A549 (cell line): ENCODE data around the gene TACC2. TPM values are rescaled to one million over a fixed set of nuclear protein-coding genes. Genes with fewer than 3 reads are reported as not detected.

ENCODE experiments used
- ATAC-seq, 2 experiments: fragments of 200-7000 bp in 1 of 2; fragments of >200 bp in 1 of 2; cut with Nextera tagmentation in 1 of 2; cut with Tn5 transposase in 1 of 2; 3 replicates each; pipeline versions ENCODE4 v1.8.0 to v1.9.1; 2018 to 2020; ENCODE audit warnings: mild to moderate bottlenecking in 1 of 2, moderate library complexity in 1 of 2
- CTCF ChIA-PET: fragments of 300-600 bp; sonication (Branson Sonifier 250); formaldehyde crosslinking; extraction: SDS; loops from one replicate; lab custom pipeline; 2021; ENCODE audit warnings: antibody characterized with exemption, inconsistent platforms; lab: Yijun Ruan, JAX
- POLR2A ChIA-PET: fragments of 350-600 bp; formaldehyde crosslinking; extraction: SDS; loops from one replicate; lab custom pipeline; 2021; ENCODE audit warnings: antibody characterized with exemption, inconsistent platforms; lab: Yijun Ruan, JAX
- DNase-seq, 2 experiments: peaks; one replicate each; pipeline versions ENCODE4 v3.0.0 to v3.0.0-alpha.2; 2011 to 2016; ENCODE audit warnings: low read depth in 1 of 2, low spot score in 1 of 2
- FAIRE-seq: peaks from 2 replicates; lab custom pipeline; 2011; peaks lifted over from hg19 to GRCh38; lab: Jason Lieb, UNC
- H3K27ac ChIP-seq, 2 experiments: fragments of >200 bp; sonication (Bioruptor Twin); formaldehyde crosslinking; 3 replicates each; pipeline ENCODE4 v1.5.1; 2016 to 2017
- H3K4me1 ChIP-seq: fragments of >200 bp; sonication (Bioruptor Twin); formaldehyde crosslinking; 3 replicates; pipeline ENCODE4 v1.6.1; 2016
- H3K4me2 ChIP-seq: fragments of >200 bp; sonication (Bioruptor Twin); formaldehyde crosslinking; 3 replicates; pipeline ENCODE4 v1.6.1; 2016
- H3K4me3 ChIP-seq: fragments of >200 bp; sonication (Bioruptor Twin); formaldehyde crosslinking; 3 replicates; pipeline ENCODE4 v1.5.1; 2016
- H3K9me3 ChIP-seq: fragments of >200 bp; sonication (Bioruptor Twin); formaldehyde crosslinking; 3 replicates; pipeline ENCODE4 v1.6.1; 2016
- CHD2 ChIP-seq: fragments of 150-350 bp; IDR thresholded peaks from 2 replicates; pipeline ENCODE4 v1.6.1; 2014; ENCODE audit warnings: low read length; ENCODE audit not compliant: partially characterized antibody
- CHD4 ChIP-seq: fragments of 200-600 bp; sonication (generic); IDR thresholded peaks from 2 replicates; pipeline ENCODE4 v1.6.1; 2016; ENCODE audit warnings: antibody characterized with exemption, mild to moderate bottlenecking, borderline replicate concordance
- CTCF ChIP-seq: fragments of >200 bp; sonication (Bioruptor Twin); formaldehyde crosslinking; IDR thresholded peaks from 3 replicates; pipeline ENCODE4 v1.5.1; 2016
- EHMT2 ChIP-seq: fragments of 200-600 bp; sonication (generic); IDR thresholded peaks from 2 replicates; pipeline ENCODE4 v1.6.1; 2016; ENCODE audit warnings: antibody characterized with exemption, low read depth, mild to moderate bottlenecking, moderate library complexity
- FOSB ChIP-seq: fragments of 250-450 bp; sonication (Bioruptor Pico); IDR thresholded peaks from 2 replicates; pipeline ENCODE4 v1.5.0; 2020; ENCODE audit warnings: mild to moderate bottlenecking, moderate library complexity
- GATA3 ChIP-seq: IDR thresholded peaks from 2 replicates; pipeline ENCODE4 v1.6.1; 2012; ENCODE audit warnings: borderline replicate concordance
- HES2 ChIP-seq: fragments of >200 bp; sonication (Bioruptor Twin); formaldehyde crosslinking; IDR thresholded peaks from 2 replicates; pipeline ENCODE4 v1.6.1; 2016
- HEYL ChIP-seq: fragments of 250-450 bp; sonication (Bioruptor Pico); IDR thresholded peaks from 2 replicates; pipeline ENCODE4 v1.8.0; 2021; ENCODE audit warnings: mild to moderate bottlenecking, moderate library complexity
- HOXB13 ChIP-seq: fragments of 250-450 bp; sonication (Bioruptor Pico); IDR thresholded peaks from 2 replicates; pipeline ENCODE4 v1.5.0; 2020; ENCODE audit warnings: low read depth, mild to moderate bottlenecking, moderate library complexity
- JUN ChIP-seq, 2 experiments: fragments of >200 bp; sonication (Bioruptor Twin); formaldehyde crosslinking; IDR thresholded peaks; 2 replicates in 1 of 2; 3 replicates in 1 of 2; pipeline ENCODE4 v1.6.1; 2016 to 2017
- JUNB ChIP-seq: fragments of >200 bp; sonication (Bioruptor Twin); formaldehyde crosslinking; IDR thresholded peaks from 2 replicates; pipeline ENCODE4 v1.6.1; 2016
- KDM1A ChIP-seq: fragments of 200-600 bp; sonication (generic); IDR thresholded peaks from 2 replicates; pipeline ENCODE4 v1.6.1; 2016; ENCODE audit warnings: low read depth, mild to moderate bottlenecking
- MYC ChIP-seq: IDR thresholded peaks from 2 replicates; pipeline ENCODE4 v1.6.1; 2012; ENCODE audit warnings: mild to moderate bottlenecking, inconsistent platforms, low read length, improper control_type of control experiment, borderline replicate concordance
- NFE2L2 ChIP-seq: fragments of 150-350 bp; conservative IDR thresholded peaks from 2 replicates; pipeline ENCODE4 v1.6.1; 2014; ENCODE audit warnings: low read length
- NPAS2 ChIP-seq: fragments of 250-450 bp; sonication (Bioruptor Pico); IDR thresholded peaks from 2 replicates; pipeline ENCODE4 v1.8.0; 2022; ENCODE audit warnings: mild to moderate bottlenecking, moderate library complexity, borderline replicate concordance
- POLR2A ChIP-seq: IDR thresholded peaks from 2 replicates; pipeline ENCODE4 v1.6.1; 2012; ENCODE audit warnings: mild to moderate bottlenecking, low read length
- POLR2AphosphoS2 ChIP-seq: conservative IDR thresholded peaks from 2 replicates; pipeline ENCODE4 v1.6.1; 2012; ENCODE audit warnings: low read length, improper control_type of control experiment, inconsistent platforms
- RAD21 ChIP-seq, 2 experiments: fragments of >200 bp in 1 of 2; sonication (Bioruptor Twin) in 1 of 2; formaldehyde crosslinking in 1 of 2; IDR thresholded peaks in 1 of 2; conservative IDR thresholded peaks in 1 of 2; 2 replicates in 1 of 2; 3 replicates in 1 of 2; pipeline ENCODE4 v1.6.1; 2012 to 2018; ENCODE audit warnings: inconsistent platforms in 1 of 2
- REST ChIP-seq: fragments of 200-600 bp; sonication (generic); IDR thresholded peaks from 2 replicates; pipeline ENCODE4 v1.6.1; 2016; ENCODE audit warnings: antibody characterized with exemption, mild to moderate bottlenecking, moderate library complexity
- SREBF2 ChIP-seq: fragments of 450-650 bp; IDR thresholded peaks from 2 replicates; pipeline ENCODE4 v1.6.1; 2014; ENCODE audit warnings: mild to moderate bottlenecking, moderate library complexity
- USF2 ChIP-seq: fragments of 450-650 bp; IDR thresholded peaks from 2 replicates; pipeline ENCODE4 v1.6.1; 2014; ENCODE audit warnings: antibody characterized with exemption
- ZSCAN20 ChIP-seq: fragments of 250-450 bp; sonication (Bioruptor Pico); IDR thresholded peaks from 2 replicates; pipeline ENCODE4 v1.8.0; 2022; ENCODE audit warnings: mild to moderate bottlenecking, moderate library complexity
- WGBS: methylation state at CpG from one replicate; pipeline ENCODE4 v1.1.6; 2017; ENCODE audit errors: missing lambda C conversion rate; 5-methylcytosine and 5-hydroxymethylcytosine counted together
- polyA plus RNA-seq, 4 experiments: library from polyadenylated mRNA; depleted of rRNA in 3 of 4; stranded (reverse); fragments of >200 nt; fragmentation: RNase III in 1 of 4; extraction: RNeasy Plus Mini Kit Qiagen cat#74134 plus additional on column Dnase treatment in 1 of 4; gene quantifications; 2 replicates in 3 of 4; 3 replicates in 1 of 4; pipeline ENCODE4 v1.2.3, GENCODE V29; 2011 to 2017

The TACC2 gene
- polyA plus RNA-seq, 2 of the 4 experiments (the other 2 are of a cell fraction) = 83.3 to 128 TPM

GRCh38 chr10:122161795-122162194 is 172.8 kb downstream of the TACC2 start (continued):
- TF ChIP-seq KDM1A (no peak), HES2 (no peak)
- TF ChIP-seq, all 56 proteins: peak for 0

GRCh38 chr10:122162671-122163173 is 173.8 kb downstream of the TACC2 start:
- CTCF ChIA-PET = interaction anchor here (1.2 to 2.7 kb wide), 6 partner anchors 9 to 272 kb away, joined by 3 to 9 read pairs (median 6); no protein-coding TSS in a partner anchor
- no peak overlapping the region for H3K4me2 ChIP-seq
- H3K9me3 ChIP-seq = no peaks in the 10 kb centered on the region
- peaks cover 19% of the 10 kb centered on the region; the same call in 2 of the 3 replicates for H3K4me1 ChIP-seq
- TF ChIP-seq POLR2AphosphoS2 (0 out of 2 replicates have a peak, but pooled peaks have one; percentile 29), NFE2L2 (no peak), GATA3 (no peak)
- no peak overlapping the region for H3K27ac ChIP-seq
- ATAC-seq = peak; percentile 59 to 64; a peak in 5 of 6 replicates
- FAIRE-seq = no peak
- 83% methylated on average over 8 of the region's 16 CpGs for WGBS
- no peak overlapping the region for H3K4me3 ChIP-seq
- no peak for DNase-seq
- POLR2A ChIA-PET = no interaction called here

GRCh38 chr10:122163174-122164022 is 174.4 kb downstream of the TACC2 start:
- FAIRE-seq = no peak
- no peak for ATAC-seq
- no peak overlapping the region for H3K4me3 ChIP-seq

More at GRCh38 chr10:122163174-122164022, 174.4 kb downstream of the TACC2 start:
- POLR2A ChIA-PET = no interaction called here
- CTCF ChIA-PET = interaction anchor here (0.9 to 2.7 kb wide), 5 partner anchors 10 to 271 kb away, joined by 3 to 9 read pairs (median 4); no protein-coding TSS in a partner anchor
- Histone ChIP-seq H3K27ac (no peak overlapping the region), H3K4me2 (no peak overlapping the region), H3K9me3 (no peaks in the 10 kb centered on the region), H3K4me1 (peaks cover 19% of the 10 kb centered on the region; the same call in 2 of the 3 replicates)
- no peak for DNase-seq
- no peak for TF ChIP-seq FOSB (CRISPR knock-in tag)
- TF ChIP-seq CTCF = no peak
- TF ChIP-seq USF2 = no peak
- no peak for TF ChIP-seq MYC
- TF ChIP-seq JUN (IDR thresholded peaks at IDR 0.05) = no peak
- no peak for TF ChIP-seq CHD4
- no peak for TF ChIP-seq HEYL
- TF ChIP-seq CHD2 = no peak
- TF ChIP-seq RAD21 (conservative IDR thresholded peaks at IDR 0.05 in 1 of 2, IDR thresholded peaks at IDR 0.05 in 1 of 2) = no peak
- TF ChIP-seq REST = no peak
- no peak for TF ChIP-seq EHMT2
- no peak for TF ChIP-seq SREBF2
- no peak for TF ChIP-seq HOXB13 (CRISPR knock-in tag)
- no peak for TF ChIP-seq JUNB
- TF ChIP-seq ZSCAN20 (CRISPR knock-in tag) = no peak
- no peak for TF ChIP-seq POLR2A
- TF ChIP-seq HES2 = no peak
- no peak for TF ChIP-seq KDM1A
- no peak for TF ChIP-seq NPAS2 (CRISPR knock-in tag)
- WGBS = 95% methylated on average over 61 of the region's 89 CpGs
